Ovary (tissue), 9 donors: Measurements from ENCODE around the gene GTF2H1. TPM values are rescaled to one million over a fixed set of nuclear protein-coding genes. Genes with fewer than 3 reads are reported as not detected.

Experiments
- DNase-seq, 5 donors: peaks; one replicate each; pipeline ENCODE4 v3.0.0-alpha.2; 2019 to 2020
- H3K27ac ChIP-seq, 2 donors: fragments of 200-600 bp; one replicate each; pipeline versions ENCODE4 v1.5.1 to v1.8.0; 2019 to 2022
- H3K27me3 ChIP-seq: fragments of 200-600 bp; one replicate; pipeline ENCODE4 v1.8.0; 2022
- H3K36me3 ChIP-seq: fragments of 200-600 bp; sonication (generic); one replicate; pipeline ENCODE4 v1.5.1; 2019
- H3K4me1 ChIP-seq: one replicate; pipeline ENCODE4 v1.8.1; 2013; ENCODE audit warnings: mild to moderate bottlenecking, moderate library complexity; ENCODE audit not compliant: insufficient read depth
- H3K4me3 ChIP-seq: fragments of 200-600 bp; sonication (generic); one replicate; pipeline ENCODE4 v1.5.1; 2017
- H3K9me3 ChIP-seq, 2 donors: fragments of 200-600 bp in 1 of 2; sonication (generic) in 1 of 2; one replicate each; pipeline versions ENCODE4 v1.5.1 to v1.8.1; 2013 to 2019; ENCODE audit warnings: mild to moderate bottlenecking in 1 of 2, moderate library complexity in 1 of 2
- EP300 ChIP-seq: sonication (generic); formaldehyde crosslinking; IDR thresholded peaks from one replicate; pipeline ENCODE4 v1.6.1; 2017; ENCODE audit warnings: antibody characterized with exemption
- POLR2A ChIP-seq: fragments of 450-650 bp; IDR thresholded peaks from one replicate; pipeline ENCODE4 v1.6.1; 2017; ENCODE audit warnings: antibody characterized with exemption, mild to moderate bottlenecking, moderate library complexity
- WGBS, 3 donors: extraction: QIAGEN DNeasy Blood & Tissue Kit in 1 of 3; methylation state at CpG; one replicate each; pipeline versions ENCODE4 v1.1.5 to v1.1.7; 2013 to 2017; 5-methylcytosine and 5-hydroxymethylcytosine counted together
- intact Hi-C, 4 donors: fragments of 100-400 bp; cut with DNase I; formaldehyde crosslinking; loops; one replicate each; pipeline versions ENCODE4 v1.11.0 to v1.15.1; 2022 to 2023
- polyA plus RNA-seq, 2 donors: library from polyadenylated mRNA; stranded (reverse); fragments of 200-250 nt in 1 of 2; fragments of 350-450 nt in 1 of 2; fragmentation: Illumina TruSeq in 1 of 2; extraction: RNeasy Lipid Tissue Mini Kit (QIAGEN cat#74804) in 1 of 2; gene quantifications; one replicate each; pipeline ENCODE4 v1.2.3, GENCODE V29; 2013 to 2014
- total RNA-seq, 7 donors: library from RNA; depleted of rRNA in 2 of 7; stranded (reverse); fragments of >200 nt in 2 of 7; fragmentation: NEBNext Ultra II Directional in 3 of 7; extraction: Animal tissue kit (Norgen Biotek cat#: 25700) in 3 of 7; gene quantifications; one replicate each; pipeline versions ENCODE4 v1.1.0 to v1.2.4, GENCODE V29; 2016 to 2023
- TF ChIP-seq, protein P1 (sequence below), 3 donors: fragments of 450-650 bp in 2 of 3; fragments of 200-600 bp in 1 of 3; IDR thresholded peaks; one replicate each; pipeline versions ENCODE4 v1.5.1 to v1.8.0; 2016 to 2022; ENCODE audit warnings: antibody characterized with exemption in 3 of 3, mild to moderate bottlenecking in 1 of 3
- donor health status: DM: no; HTN: no; CAD: no; lungs with moderate emphysema.
- donor health status: DM: no; HTN: no; CAD: no.
- donor health status: Bipolar disorder and iron deficiency.
- donor health status: DM: yes; HTN: yes; CAD: no.
- donor health status: DM: no; HTN: no; CAD: no.
- donor health status: DM: yes; HTN: yes; CAD: no.

GTF2H1 gene
- total and polyA plus RNA-seq, 9 donors = 23.9 to 48.3 (median 38.3) TPM

DNA sequence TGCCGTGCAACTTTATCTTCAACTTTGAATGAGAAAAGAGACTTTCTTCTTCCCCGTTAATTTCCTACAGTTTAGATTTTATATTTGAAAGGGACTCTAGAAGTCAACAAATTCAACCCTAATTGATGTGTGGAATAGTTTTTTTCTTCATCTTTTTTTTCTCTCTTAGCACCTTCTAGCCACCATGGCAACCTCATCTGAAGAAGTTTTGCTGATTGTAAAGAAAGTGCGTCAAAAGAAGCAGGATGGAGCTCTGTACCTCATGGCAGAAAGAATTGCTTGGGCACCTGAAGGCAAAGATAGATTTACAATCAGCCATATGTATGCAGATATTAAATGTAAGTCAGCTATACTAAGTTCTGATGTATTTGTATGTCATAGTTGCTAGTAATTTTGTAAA lies 10.5 kb downstream of the GTF2H1 start:
- Histone ChIP-seq H3K9me3 (no peaks in the 10 kb centered on the region), H3K27ac (no peak overlapping the region), H3K27me3 (no peaks in the 10 kb centered on the region), H3K4me3 (no peak overlapping the region), H3K36me3 (no peaks in the 10 kb centered on the region), H3K4me1 (no peaks in the 10 kb centered on the region)
- intact Hi-C loops = no loop called here
- WGBS, 3 donors = 93 to 96% (median 95%) methylated on average over 3 of the region's 3 CpGs
- no peak for DNase-seq
- TF ChIP-seq EP300 = no peak
- TF ChIP-seq POLR2A = no peak
- TF ChIP-seq, protein P1, sequence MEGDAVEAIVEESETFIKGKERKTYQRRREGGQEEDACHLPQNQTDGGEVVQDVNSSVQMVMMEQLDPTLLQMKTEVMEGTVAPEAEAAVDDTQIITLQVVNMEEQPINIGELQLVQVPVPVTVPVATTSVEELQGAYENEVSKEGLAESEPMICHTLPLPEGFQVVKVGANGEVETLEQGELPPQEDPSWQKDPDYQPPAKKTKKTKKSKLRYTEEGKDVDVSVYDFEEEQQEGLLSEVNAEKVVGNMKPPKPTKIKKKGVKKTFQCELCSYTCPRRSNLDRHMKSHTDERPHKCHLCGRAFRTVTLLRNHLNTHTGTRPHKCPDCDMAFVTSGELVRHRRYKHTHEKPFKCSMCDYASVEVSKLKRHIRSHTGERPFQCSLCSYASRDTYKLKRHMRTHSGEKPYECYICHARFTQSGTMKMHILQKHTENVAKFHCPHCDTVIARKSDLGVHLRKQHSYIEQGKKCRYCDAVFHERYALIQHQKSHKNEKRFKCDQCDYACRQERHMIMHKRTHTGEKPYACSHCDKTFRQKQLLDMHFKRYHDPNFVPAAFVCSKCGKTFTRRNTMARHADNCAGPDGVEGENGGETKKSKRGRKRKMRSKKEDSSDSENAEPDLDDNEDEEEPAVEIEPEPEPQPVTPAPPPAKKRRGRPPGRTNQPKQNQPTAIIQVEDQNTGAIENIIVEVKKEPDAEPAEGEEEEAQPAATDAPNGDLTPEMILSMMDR (IDR thresholded peaks at IDR 0.05) = no peak

DNA sequence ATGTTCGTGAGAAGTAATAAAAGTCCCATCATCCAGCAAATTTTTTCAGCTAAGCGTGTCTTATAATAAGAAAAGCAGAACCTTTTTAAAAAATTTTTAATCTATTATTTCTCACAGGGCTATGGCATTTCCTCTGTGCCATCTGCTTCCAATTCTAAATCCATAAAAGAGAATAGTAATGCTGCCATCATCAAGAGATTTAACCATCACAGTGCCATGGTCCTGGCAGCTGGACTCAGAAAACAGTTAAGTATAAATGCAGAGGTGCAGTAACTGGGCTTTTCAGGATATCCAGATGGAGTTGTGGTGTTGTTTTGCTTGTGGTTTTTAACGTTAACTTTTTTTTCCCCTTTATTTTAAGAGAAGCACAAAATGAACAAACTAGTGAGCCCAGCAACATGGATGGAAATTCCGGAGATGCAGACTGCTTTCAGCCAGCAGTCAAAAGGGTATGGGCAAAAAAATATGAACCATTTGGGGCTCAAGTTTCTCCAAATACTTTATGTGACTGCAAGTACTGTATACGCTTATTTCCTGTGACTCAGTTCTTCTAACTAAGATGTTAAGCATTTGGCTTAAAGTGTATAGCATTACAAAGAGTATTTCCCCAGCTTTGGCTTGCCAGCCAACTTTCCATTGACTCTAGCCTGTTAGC lies 25.2 kb downstream of the GTF2H1 start:
- WGBS, 3 donors = 83 to 88% (median 85%) methylated on average over 5 of the region's 5 CpGs
- H3K4me1 ChIP-seq = no peaks in the 10 kb centered on the region
- no peaks in the 10 kb centered on the region for H3K36me3 ChIP-seq

DNA sequence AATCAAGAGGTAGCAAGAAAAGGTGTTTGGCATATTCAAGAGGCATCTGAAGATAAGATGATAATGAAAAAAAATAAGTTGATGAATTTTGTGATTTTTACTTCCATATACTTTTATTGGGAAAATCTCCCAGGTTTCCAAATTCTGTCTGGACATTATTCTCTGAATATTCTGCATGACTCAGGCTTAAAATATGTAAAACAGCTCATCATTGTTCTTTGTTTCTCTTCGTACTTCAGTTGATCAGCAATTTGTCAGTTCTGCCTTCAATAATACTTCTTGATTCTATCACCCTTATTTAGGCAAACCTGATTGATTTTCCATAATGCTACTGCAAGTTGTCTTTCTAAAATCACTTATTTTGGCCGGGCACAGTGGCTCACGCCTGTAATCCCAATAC lies 30.2 kb downstream of the GTF2H1 start:
- H3K4me1 ChIP-seq = no peaks in the 10 kb centered on the region
- H3K27ac ChIP-seq = no peak overlapping the region
- DNase-seq = no peak
- no peaks in the 10 kb centered on the region for H3K36me3 ChIP-seq
- WGBS, 3 donors = 71 to 77% (median 74%) methylated on average over 3 of the region's 3 CpGs
- H3K4me3 ChIP-seq = no peak overlapping the region
- H3K27me3 ChIP-seq = no peaks in the 10 kb centered on the region
- TF ChIP-seq EP300 (no peak), POLR2A (no peak)
- TF ChIP-seq, protein P1 (IDR thresholded peaks at IDR 0.05) = no peak
- intact Hi-C loops = no loop called here
- no peaks in the 10 kb centered on the region for H3K9me3 ChIP-seq

More for the DNA sequence above, 25.2 kb downstream of the GTF2H1 start:
- no peak overlapping the region for H3K27ac ChIP-seq
- intact Hi-C loops = no loop called here
- no peak overlapping the region for H3K4me3 ChIP-seq
- TF ChIP-seq, protein P1 (IDR thresholded peaks at IDR 0.05) = no peak
- TF ChIP-seq EP300 (no peak), POLR2A (no peak)
- H3K27me3 ChIP-seq = no peaks in the 10 kb centered on the region
- no peaks in the 10 kb centered on the region for H3K9me3 ChIP-seq
- no peak for DNase-seq

DNA sequence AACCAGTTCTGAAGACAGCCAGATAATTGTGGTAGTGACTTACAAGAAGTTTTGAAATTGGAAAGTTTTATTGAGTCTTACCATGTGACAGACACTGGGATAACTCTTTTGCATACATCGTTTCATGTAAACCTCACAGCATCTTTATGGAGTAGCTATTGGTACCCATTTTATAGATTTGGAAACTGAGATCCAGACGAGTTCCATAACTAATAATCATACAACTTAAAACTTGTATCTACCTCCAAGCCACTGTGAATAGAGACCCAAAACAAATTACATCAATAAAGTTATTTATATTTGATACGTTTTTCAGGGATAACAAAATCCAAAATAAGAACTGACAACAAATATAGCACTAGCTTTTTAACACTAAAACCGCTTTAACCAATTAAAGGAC lies 36.3 kb downstream of the GTF2H1 start:
- no peaks in the 10 kb centered on the region for H3K9me3 ChIP-seq
- 77 to 83% (median 83%) methylated on average over 4 of the region's 4 CpGs for WGBS, 3 donors
- no peak overlapping the region for H3K4me3 ChIP-seq
- TF ChIP-seq, protein P1 (IDR thresholded peaks at IDR 0.05) = no peak
- TF ChIP-seq EP300 = no peak
- no peak for TF ChIP-seq POLR2A
- no peak for DNase-seq
- H3K4me1 ChIP-seq = no peaks in the 10 kb centered on the region
- no peak overlapping the region for H3K27ac ChIP-seq
- intact Hi-C loops = no loop called here
- no peaks in the 10 kb centered on the region for H3K27me3 ChIP-seq
- H3K36me3 ChIP-seq = no peaks in the 10 kb centered on the region
